GM21786 (cell line): ENCODE results near the gene HTRA3.

Experiments
- ATAC-seq: cut with Tn5 transposase; IDR thresholded peaks from one replicate; pipeline ENCODE4 v1.9.1; 2021; ENCODE audit not compliant: unreplicated experiment

HTRA3 gene

GRCh38 chr4:8269535-8270417 lies at the start of gene HTRA3:
Gene HTRA3, plus strand, starts transcription at chr4:8269754. Its CDS starts 215 bp downstream, at chr4:8269969.
- no peak for ATAC-seq

- no peak for ATAC-seq
These were observed 48.7 kb upstream of the HTRA3 start for GRCh38 chr4:8220661-8221450.

GRCh38 chr4:8221476-8221875 lies 48.1 kb upstream of the HTRA3 start:
- ATAC-seq: no peak

- no peak for ATAC-seq
These were observed 47.6 kb upstream of the HTRA3 start for GRCh38 chr4:8221985-8222384.

- ATAC-seq: no peak
These were observed 46.8 kb upstream of the HTRA3 start for GRCh38 chr4:8222609-8223388.

- ATAC-seq: no peak
These were observed 45.1 kb upstream of the HTRA3 start for GRCh38 chr4:8224267-8224974.

- no peak for ATAC-seq
These were observed 44.5 kb upstream of the HTRA3 start for GRCh38 chr4:8224975-8225625.

- ATAC-seq: no peak
These were observed 43.7 kb upstream of the HTRA3 start for GRCh38 chr4:8225706-8226443.

GRCh38 chr4:8227201-8227770 lies 42.3 kb upstream of the HTRA3 start:
- ATAC-seq: no peak

- ATAC-seq: no peak
These were observed 41.7 kb upstream of the HTRA3 start for GRCh38 chr4:8227771-8228318.

- ATAC-seq: peak; percentile 67
These were observed 41.0 kb upstream of the HTRA3 start for GRCh38 chr4:8228319-8229250.

GRCh38 chr4:8229331-8229975 lies 40.1 kb upstream of the HTRA3 start:
- no peak for ATAC-seq

- ATAC-seq: no peak
These were observed 39.5 kb upstream of the HTRA3 start for GRCh38 chr4:8230033-8230432.

GRCh38 chr4:8230891-8231290 lies 38.7 kb upstream of the HTRA3 start:
- no peak for ATAC-seq

GRCh38 chr4:8231551-8232049 lies 38.0 kb upstream of the HTRA3 start:
- no peak for ATAC-seq

- ATAC-seq: no peak
These were observed 36.8 kb upstream of the HTRA3 start for GRCh38 chr4:8232748-8233147.
